HG03060 (cell line): Measurements from ENCODE around the gene AOPEP.
"Not testable (repeated sequence)": the region's sequence is repeated elsewhere in the genome, so short reads cannot be mapped to it uniquely, and the experiment has no call there.

Experiments used
- ATAC-seq: cut with Tn5 transposase; IDR thresholded peaks from one replicate; pipeline ENCODE4 v1.9.1; 2021; ENCODE audit warnings: low read depth, moderate number of reproducible peaks; ENCODE audit not compliant: unreplicated experiment

AOPEP gene

GRCh38 chr9:94830071-94830604 is 103.6 kb downstream of the AOPEP start:
- ATAC-seq, result not testable (repeated sequence)

DNA sequence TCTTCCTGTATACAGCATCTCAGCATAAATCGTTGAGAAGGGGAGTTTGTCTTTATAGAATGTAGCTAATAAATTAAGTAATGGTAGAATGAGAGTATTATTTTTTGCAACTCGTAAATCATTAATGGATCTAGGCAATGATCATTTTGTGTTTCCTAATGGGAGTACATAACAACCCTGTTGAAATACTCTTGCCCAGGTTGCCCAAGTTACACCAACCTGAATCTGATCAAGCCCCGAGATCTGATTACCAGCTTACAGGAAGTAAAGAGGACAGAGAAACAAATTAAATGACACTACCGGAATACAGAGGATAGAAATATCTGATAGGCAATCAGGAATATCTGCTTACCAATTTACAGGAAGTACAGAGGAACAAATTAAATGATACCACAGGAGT is 107.3 kb downstream of the AOPEP start:
- ATAC-seq, result no peak

GRCh38 chr9:94837404-94837803 is 110.9 kb downstream of the AOPEP start:
- no peak for ATAC-seq

- ATAC-seq, result no peak
Measured at GRCh38 chr9:94839398-94839797, 112.9 kb downstream of the AOPEP start.

- ATAC-seq, result no peak
Measured at GRCh38 chr9:94840738-94841137, 114.2 kb downstream of the AOPEP start.

GRCh38 chr9:94843134-94843533 is 116.6 kb downstream of the AOPEP start:
- no peak for ATAC-seq

- ATAC-seq, result no peak
Measured at GRCh38 chr9:94846739-94847138, 120.2 kb downstream of the AOPEP start.

DNA sequence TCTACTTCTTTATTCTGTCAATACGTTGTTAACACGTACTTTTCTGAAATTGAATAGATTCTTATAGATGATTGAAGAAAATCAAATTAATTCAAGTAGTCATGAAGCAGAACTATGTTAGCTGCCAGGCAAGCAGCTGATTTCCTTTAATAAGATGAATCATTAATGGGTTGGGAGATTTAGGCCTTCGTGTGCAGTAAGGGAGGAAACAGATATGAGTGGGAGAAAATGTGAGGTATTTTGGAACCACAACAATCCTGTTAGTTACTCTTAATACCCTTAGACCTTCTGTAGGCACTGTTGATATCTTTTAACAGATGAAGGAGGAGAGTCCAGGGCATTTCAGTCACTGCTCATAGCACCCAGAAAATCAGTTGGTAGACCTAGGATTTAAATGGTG is 121.0 kb downstream of the AOPEP start:
- no peak for ATAC-seq

DNA sequence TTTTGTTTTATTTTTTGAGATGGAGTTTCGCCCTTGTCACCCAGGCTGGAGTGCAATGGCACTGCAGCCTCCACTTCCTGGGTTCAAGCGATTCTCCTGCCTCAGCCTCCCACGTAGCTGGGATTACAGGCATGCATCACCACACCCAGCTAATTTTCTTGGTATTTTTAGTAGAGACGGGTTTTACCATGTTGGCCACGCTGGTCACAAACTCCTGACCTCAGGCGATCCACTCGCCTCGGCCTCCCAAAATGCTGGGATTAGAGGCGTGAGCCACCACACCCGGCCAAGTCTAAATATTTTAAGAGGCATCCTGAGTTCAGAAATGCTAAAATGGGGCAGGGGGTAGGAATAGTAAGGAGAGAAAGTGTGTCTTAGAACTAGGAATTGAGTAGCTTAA is 122.3 kb downstream of the AOPEP start:
- not testable (repeated sequence) for ATAC-seq

- no peak for ATAC-seq
Measured at GRCh38 chr9:94850540-94851434, 124.3 kb downstream of the AOPEP start.

DNA sequence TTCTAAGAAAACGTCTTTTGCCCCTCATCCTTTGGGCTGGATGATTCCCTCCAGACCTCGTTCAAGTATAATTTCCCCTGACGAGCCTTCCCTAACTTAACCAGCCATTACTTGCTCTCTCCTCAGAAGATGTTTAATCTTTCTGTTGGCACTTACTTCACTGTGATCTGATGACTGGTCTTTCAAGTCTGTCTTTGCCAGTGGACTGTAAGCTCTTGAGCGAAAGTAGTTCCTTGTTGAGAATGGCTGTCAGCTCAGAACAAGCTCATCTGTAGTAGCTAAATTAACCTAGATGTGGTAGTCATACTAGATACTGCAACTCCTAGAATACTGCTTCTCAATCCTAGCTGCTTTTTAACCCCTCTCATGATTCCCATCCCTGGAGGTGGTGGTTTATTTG is 125.0 kb downstream of the AOPEP start:
- ATAC-seq, result no peak

DNA sequence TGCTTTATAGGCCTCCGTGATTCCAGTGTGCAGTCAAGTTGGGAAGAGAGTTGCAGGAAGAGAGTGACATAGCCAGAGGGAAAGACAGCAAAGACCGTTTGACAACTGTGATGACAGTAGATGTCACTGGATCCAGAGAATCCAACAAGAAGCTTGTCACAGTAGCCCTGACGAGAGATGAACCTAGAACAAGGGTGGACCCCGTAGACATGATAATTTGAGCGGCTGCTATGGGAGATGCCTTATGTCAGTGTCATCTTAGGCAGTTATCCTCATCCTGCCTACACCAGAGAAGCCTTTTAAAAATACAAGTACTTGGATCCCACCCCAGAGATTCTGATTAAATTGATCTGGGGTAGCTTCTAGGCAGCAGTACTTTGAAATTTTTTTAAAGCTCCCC is 125.4 kb downstream of the AOPEP start:
- ATAC-seq, result no peak

- ATAC-seq, result no peak
Measured at GRCh38 chr9:94852373-94852772, 125.9 kb downstream of the AOPEP start.

DNA sequence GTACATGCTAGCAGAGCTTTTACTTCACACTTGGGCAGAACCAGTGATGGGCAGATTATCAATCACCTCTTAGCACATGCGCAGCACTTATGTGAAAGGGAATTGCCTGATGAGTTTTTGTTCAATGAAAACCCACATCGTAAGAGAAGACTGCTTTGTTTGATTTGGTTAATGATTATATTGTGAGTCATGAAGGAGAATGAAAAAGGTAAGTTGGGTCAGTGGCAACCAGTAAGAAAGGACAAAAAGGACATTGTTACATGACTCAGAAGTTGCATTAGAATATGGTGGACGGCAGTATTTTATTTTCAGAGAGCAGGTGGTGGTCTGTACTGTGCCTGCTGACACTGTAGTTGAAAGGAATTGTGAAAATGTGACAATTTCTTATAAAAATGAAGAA is 127.4 kb downstream of the AOPEP start:
- ATAC-seq, result no peak

GRCh38 chr9:94855903-94856302 is 129.4 kb downstream of the AOPEP start:
- no peak for ATAC-seq

DNA sequence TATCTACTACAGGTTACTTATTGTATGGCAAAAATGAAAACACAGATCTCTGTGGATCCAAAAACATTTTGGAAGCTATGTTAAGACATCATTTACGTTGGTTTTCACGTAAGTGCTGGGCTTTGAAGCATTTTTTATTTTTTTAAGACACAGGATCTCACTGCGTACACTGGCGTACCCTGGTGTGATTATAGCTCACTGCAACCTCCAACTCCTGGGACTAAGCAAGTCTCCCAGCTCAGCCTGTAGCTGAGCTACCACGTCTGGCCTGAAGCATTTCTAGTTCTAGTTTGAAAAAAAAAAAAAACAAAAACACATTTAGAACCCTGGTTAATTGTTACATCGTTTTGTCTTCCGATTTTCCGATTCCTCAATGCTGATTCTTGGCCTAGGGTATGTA is 131.3 kb downstream of the AOPEP start:
- ATAC-seq, result no peak

GRCh38 chr9:94859226-94859625 is 132.7 kb downstream of the AOPEP start:
- no peak for ATAC-seq

DNA sequence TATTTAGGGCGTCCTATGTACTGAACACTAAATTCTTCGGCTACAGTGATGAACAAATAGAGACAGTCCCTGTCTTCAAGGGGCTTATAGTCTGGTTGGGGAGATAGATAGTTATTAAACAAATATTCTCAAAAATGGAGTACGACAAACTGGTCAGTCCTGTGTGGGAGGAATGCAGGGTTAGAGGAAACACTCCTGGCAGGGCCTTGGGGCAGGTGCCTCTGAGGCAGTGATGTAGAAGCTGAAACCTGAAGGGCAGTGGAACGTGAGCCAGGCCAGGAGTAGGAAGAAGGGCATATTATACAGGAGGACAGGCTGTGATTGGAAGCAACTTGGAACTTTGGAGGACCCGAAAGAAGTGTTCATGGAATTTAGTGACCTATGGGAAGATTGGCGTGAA is 133.4 kb downstream of the AOPEP start:
- ATAC-seq, result no peak

GRCh38 chr9:94860678-94861588 is 134.4 kb downstream of the AOPEP start:
- ATAC-seq, result peak; percentile 90

DNA sequence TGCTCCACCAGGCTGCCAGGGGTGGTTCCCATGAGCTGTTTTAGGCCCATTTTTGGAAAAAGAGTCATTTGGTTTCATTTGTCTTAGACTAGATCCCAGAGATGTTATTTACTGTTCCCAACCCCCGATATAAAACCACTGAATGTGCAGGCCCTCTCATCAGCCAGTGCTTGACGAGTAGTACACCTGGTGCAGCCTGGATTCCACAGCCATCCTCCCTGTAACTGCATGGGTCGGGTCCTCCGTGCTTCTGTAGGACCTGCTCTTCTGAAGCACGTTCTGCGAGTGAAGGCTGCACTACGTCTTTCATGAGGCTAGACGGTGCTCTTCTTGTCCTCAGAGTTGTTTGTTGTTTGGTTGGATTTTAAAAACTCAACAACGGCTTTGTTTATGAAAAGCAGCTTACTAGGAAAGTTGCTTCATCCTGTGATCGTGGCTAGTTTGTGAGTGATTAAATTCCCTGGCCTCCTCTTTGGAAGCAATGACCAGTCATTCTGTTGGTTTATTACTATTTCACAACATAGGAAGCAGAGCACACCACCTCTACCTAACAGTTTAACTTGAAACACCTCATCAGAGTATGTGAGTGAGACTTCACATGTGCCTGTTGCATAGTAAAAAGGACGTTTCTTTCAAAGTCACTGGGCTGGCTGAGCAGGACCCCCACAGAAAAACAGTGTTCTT is 135.2 kb downstream of the AOPEP start:
- ATAC-seq, result no peak

DNA sequence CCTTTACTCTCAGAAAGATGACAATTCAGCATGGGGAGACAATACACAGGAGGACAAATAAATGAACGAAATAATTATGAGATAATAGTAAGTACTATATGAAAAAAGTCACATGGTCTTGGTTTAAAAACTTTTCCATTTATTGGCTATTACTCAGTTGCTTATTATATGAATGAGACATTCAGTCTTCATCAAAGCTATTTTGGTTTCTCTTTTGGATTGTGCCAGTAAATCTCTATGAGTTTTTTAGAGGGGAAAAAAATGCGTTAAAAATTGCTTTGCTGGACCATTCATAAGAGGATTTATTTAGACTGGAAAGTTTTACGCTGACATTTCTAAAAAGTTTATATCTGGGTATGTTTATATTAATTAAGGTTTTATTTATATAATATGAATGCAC is 137.7 kb downstream of the AOPEP start:
- ATAC-seq, result no peak
